GM12873 (cell line): ENCODE results near the gene KCNIP1.

Experiments
- TF ChIP-seq, protein P1 (sequence below): IDR thresholded peaks from 2 replicates; pipeline ENCODE4 v1.5.1; 2012; ENCODE audit warnings: low read depth, mild to moderate bottlenecking, moderate library complexity, low read length, control low read depth; ENCODE audit not compliant: insufficient read depth; ENCODE audit errors: missing control alignments

KCNIP1 gene

DNA sequence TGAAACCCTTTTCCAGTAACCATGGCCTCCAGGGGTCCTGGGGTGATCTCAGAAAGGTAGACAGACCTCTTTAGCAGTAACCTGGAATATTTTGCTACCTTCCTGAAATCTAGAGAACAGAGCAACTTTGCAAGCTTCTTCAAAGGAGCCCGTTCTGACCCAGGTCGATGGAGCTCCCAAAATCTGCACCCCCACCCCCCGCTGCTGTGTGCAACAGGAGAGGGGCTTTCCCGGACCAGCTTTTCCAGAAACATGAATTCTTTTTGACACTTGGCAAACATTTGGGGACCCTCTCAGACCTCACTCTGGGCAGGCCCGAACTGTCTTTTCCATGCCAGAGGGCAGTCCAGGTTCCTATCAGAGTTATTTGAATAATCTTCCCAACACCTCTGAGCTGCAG, 65.3 kb downstream of the KCNIP1 start:
- TF ChIP-seq, protein P1, sequence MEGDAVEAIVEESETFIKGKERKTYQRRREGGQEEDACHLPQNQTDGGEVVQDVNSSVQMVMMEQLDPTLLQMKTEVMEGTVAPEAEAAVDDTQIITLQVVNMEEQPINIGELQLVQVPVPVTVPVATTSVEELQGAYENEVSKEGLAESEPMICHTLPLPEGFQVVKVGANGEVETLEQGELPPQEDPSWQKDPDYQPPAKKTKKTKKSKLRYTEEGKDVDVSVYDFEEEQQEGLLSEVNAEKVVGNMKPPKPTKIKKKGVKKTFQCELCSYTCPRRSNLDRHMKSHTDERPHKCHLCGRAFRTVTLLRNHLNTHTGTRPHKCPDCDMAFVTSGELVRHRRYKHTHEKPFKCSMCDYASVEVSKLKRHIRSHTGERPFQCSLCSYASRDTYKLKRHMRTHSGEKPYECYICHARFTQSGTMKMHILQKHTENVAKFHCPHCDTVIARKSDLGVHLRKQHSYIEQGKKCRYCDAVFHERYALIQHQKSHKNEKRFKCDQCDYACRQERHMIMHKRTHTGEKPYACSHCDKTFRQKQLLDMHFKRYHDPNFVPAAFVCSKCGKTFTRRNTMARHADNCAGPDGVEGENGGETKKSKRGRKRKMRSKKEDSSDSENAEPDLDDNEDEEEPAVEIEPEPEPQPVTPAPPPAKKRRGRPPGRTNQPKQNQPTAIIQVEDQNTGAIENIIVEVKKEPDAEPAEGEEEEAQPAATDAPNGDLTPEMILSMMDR, result no peak

DNA sequence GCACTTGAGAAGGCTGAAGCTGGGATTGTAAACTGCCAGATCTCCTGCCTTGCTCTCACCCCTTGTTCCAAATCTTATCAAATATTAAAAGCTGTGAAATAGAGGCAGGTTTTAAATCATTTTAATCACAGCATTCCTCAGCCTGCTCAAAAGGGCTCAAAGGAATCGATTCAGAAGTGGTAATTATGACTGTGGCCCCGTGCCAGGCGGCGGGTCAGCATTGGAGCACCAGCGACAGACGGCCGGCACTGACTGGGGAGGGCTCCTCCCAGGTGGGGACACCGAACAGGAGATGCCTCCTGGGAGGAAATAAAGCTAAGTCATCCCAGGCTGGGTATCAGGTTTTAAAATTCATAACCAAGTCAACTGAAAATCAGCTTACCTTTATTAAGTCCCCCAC, 66.7 kb downstream of the KCNIP1 start:
- TF ChIP-seq, protein P1, result no peak

DNA sequence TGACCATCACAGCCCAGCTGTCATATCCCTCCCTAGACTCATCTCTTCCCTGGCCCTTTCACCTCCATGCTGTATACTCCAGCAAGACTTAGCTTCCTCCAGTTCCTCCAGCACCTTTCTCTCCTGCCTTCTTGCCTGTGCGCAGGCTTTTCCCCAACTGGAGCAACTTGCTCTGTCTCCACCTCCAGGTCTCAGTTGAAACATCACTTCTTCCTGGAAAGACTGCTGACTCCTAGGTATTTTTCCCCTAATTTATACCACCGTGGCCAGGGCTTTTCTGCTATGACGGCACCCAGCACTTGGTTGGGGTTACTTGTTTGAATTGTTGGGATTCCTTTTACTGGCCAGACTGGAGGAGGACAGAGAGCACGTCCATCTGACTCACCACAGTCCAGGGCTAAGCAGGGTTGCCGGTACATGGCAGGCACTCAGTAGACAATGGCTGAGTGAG, 67.5 kb downstream of the KCNIP1 start:
- TF ChIP-seq, protein P1, result no peak

DNA sequence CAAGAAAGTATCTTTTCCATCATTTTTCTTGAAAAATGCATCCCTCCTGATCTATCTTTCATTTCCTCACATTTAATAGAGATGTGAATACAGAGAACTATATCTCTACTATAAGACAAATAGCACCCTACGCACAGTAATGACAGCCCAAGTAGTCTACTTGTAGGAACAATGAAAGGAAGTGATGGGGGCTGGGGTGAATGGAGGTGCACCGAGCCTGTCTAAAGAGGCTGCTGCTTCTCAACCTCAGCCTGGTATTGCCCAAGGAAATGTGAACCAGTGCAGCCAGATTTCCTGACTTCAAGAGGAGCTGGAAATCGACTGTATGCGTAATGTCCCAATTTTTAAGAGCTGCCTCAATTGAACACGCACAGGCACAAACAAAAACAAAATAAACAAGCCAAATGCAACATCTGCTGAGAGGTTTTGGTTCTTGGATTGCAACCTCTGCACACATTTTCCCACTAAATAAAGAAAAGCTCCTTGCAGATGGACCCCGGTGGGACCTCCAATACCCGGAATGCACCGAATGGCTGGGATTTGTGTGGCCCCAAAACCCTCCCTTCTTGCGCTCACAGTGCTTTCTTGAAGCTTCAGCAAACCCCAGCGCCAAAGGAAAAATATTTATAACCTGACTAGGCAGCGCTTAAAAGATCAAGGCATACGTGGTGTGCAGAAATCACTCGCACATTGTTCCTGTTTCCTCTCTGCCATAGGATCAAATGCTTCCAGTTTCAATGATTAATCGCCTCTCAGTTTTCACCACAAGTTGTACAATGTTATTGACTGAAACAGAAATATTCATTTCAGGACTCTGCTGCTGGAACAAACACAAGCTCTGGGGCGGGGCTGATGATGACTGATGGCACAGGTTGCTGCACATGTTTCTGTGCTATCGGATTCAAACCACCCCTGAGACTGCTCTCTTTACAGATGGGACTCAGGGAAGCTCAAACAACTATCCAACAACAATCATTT, 68.3 kb downstream of the KCNIP1 start:
- TF ChIP-seq, protein P1, result no peak

DNA sequence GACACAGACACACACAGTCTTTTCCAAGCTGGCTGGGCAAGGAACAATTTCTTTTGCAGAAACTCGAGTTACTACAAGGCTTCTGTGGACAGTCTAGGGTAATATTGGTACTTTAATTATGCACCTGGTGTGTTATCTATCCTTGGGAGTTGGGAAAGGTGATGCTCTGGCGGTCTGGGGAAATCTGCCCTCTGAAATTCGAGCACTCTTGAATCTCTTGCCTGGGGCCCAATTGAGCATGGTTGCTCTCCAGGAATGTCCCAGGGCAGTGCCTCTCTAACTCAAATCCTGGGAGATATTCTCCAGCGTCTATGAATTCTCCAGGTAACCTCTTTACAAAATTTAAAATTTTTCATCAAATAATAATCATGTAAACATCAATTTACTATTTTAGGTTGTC, 69.3 kb downstream of the KCNIP1 start:
- TF ChIP-seq, protein P1, result no peak

DNA sequence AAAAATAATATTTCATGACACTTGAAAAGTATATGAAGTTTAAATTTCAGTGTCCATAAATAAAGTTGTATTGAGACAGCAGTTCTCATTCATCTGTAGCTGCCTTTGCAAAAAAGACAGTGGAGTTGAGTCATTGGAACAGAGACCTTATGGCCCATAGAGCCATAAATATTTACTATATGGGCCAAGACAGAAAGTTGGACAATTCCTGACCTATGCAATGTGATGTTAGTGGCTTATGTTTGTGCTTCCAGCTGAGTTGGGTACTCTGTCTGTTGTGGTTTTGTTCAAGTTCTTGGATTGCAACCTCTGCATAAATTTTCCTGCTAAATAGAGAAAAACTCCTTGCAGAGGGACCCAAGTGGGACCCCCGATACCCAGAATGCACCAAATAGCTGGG, 69.8 kb downstream of the KCNIP1 start:
- TF ChIP-seq, protein P1, result no peak

DNA sequence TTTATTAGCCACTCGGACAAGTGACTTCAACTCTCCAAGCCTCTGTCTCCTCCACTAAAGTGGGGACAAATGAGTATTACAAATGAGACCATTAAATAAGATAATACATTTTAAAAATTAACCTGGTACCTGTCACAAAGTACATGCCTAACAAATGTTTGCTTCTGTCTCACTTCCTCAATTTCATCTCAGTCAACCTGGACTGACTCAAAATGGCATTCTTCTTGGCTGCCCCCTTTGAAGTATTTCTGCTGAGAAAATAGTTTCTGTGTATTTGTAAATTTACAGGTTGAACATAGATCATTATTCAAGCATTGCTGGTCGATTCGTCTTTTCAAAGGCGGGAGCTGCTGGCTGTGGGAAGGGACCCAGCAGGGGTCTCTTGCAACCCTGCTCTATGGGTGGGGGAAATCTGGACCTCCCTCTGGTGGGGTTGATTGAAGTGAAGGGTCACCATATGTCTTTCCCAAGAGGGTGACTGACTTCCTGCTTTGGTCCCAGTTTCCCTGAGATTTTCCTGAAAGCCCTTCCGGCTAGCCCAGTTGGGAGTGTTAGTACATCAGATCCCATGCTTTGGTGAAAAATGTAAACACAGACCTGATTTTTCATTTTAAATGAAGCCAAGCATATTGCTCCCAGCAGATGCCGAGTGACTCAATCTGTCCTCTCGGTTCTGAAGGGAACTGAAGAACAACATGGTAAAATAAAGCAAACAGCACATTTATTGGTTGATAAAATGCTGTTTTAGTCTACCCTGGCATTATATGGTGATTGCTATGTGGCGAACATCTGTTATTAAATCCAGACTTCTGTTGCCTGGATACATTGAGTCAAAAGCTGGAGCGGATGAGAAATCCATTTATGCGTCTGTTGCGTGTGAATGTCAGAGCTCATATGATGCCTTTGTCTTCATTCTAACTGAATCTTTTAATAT, 73.0 kb downstream of the KCNIP1 start:
- TF ChIP-seq, protein P1, result no peak
